DOHH2 (cell line): ENCODE data around the gene TRIM14.

Experiments
- CTCF ChIP-seq: fragments of 200-600 bp; sonication (generic); IDR thresholded peaks from one replicate; pipeline ENCODE4 v1.5.1; 2014; ENCODE audit warnings: antibody characterized with exemption, mild to moderate bottlenecking, low read depth, low read length; ENCODE audit not compliant: poor library complexity, severe bottlenecking
- EZH2phosphoT487 ChIP-seq: fragments of 200-600 bp; sonication (generic); IDR thresholded peaks from 2 replicates; pipeline ENCODE4 v1.6.1; 2017; ENCODE audit warnings: borderline replicate concordance, mild to moderate bottlenecking, antibody characterized with exemption, low read length, moderate library complexity, mixed read lengths

- TF ChIP-seq CTCF (no peak), EZH2phosphoT487 (no peak)
Observed at GRCh38 chr9:98162613-98163012, 43.6 kb upstream of the TRIM14 start.
